Measurements from ENCODE around the gene AMBP.

The AMBP gene

GRCh38 chr9:114124138-114124537 is 46.0 kb upstream of the AMBP start (continued):
- TF ChIP-seq ZNF670 (tag by site-specific recombination; IDR thresholded peaks at IDR 0.05; ENCODE audit: low read depth) (no peak), GLIS1 (tag by site-specific recombination; IDR thresholded peaks at IDR 0.05) (no peak), RBAK (tag by site-specific recombination; IDR thresholded peaks at IDR 0.05) (no peak)

- CTCF ChIA-PET: interaction anchor here (0.6 to 1.2 kb wide), 4 partner anchors 15 to 81 kb away, joined by 3 to 5 read pairs (median 4); no protein-coding TSS in a partner anchor
- no peaks in the 10 kb centered on the region for H3K4me1 ChIP-seq (ENCODE audit: control insufficient read depth, insufficient read depth, low read length)
- no peak overlapping the region for H3K4me3 ChIP-seq (ENCODE audit: low read depth, low read length)
- H3K27ac ChIP-seq (ENCODE audit: extremely low read depth, low read depth, low read length): no peak overlapping the region
- H3K9me3 ChIP-seq (ENCODE audit: control insufficient read depth, insufficient read depth, low read depth, low read length): no peaks in the 10 kb centered on the region
- H3K36me3 ChIP-seq (ENCODE audit: control insufficient read depth in 2 of 2, insufficient read depth in 1 of 2, low read length in 2 of 2): no peaks in the 10 kb centered on the region
- TF ChIP-seq ZNF544 (tag by site-specific recombination; IDR thresholded peaks at IDR 0.05): no peak
- TF ChIP-seq ZNF10 (tag by site-specific recombination; IDR thresholded peaks at IDR 0.05): no peak
- no peak for TF ChIP-seq ZBTB1 (tag by site-specific recombination; IDR thresholded peaks at IDR 0.05)
- TF ChIP-seq SETDB1 (IDR thresholded peaks at IDR 0.05; ENCODE audit: insufficient read length, low read length): no peak
- POLR2A ChIA-PET: no interaction called here
Observed at GRCh38 chr9:114123031-114123977, 45.2 kb upstream of the AMBP start.

GRCh38 chr9:114122136-114123027 is 44.3 kb upstream of the AMBP start:
- POLR2A ChIA-PET: no interaction called here
- no peak for TF ChIP-seq ZNF530 (tag by site-specific recombination; IDR thresholded peaks at IDR 0.05; ENCODE audit: low read depth)
- no peak for TF ChIP-seq BCL11A (tag by site-specific recombination; IDR thresholded peaks at IDR 0.05; ENCODE audit: low read depth)
- TF ChIP-seq ZNF169 (tag by site-specific recombination; IDR thresholded peaks at IDR 0.05): no peak
- TF ChIP-seq ZBTB20 (tag by site-specific recombination; IDR thresholded peaks at IDR 0.05): no peak
- Histone ChIP-seq H3K36me3 (ENCODE audit: control insufficient read depth in 2 of 2, insufficient read depth in 1 of 2, low read length in 2 of 2) (no peaks in the 10 kb centered on the region), H3K4me1 (ENCODE audit: control insufficient read depth, insufficient read depth, low read length) (no peaks in the 10 kb centered on the region), H3K9me3 (ENCODE audit: control insufficient read depth, insufficient read depth, low read depth, low read length) (no peaks in the 10 kb centered on the region), H3K27ac (ENCODE audit: extremely low read depth, low read depth, low read length) (no peak overlapping the region), H3K4me3 (ENCODE audit: low read depth, low read length) (no peak overlapping the region)
- CTCF ChIA-PET: interaction anchor here (0.6 to 1.2 kb wide), 5 partner anchors 14 to 82 kb away, joined by 3 to 7 read pairs (median 4); no protein-coding TSS in a partner anchor

- Histone ChIP-seq H3K4me1 (ENCODE audit: control insufficient read depth, insufficient read depth, low read length) (no peaks in the 10 kb centered on the region), H3K27ac (ENCODE audit: extremely low read depth, low read depth, low read length) (no peak overlapping the region), H3K9me3 (ENCODE audit: control insufficient read depth, insufficient read depth, low read depth, low read length) (no peaks in the 10 kb centered on the region), H3K4me3 (ENCODE audit: low read depth, low read length) (no peak overlapping the region), H3K36me3 (ENCODE audit: control insufficient read depth in 2 of 2, insufficient read depth in 1 of 2, low read length in 2 of 2) (no peaks in the 10 kb centered on the region)
- POLR2A ChIA-PET: no interaction called here
- TF ChIP-seq ZNF416 (tag by site-specific recombination; IDR thresholded peaks at IDR 0.05) (no peak), EGR2 (tag by site-specific recombination; IDR thresholded peaks at IDR 0.05; ENCODE audit: low read depth) (peak; percentile 65; the same call in 1 of the 2 replicates), ZFHX2 (tag by site-specific recombination; conservative IDR thresholded peaks at IDR 0.05) (peak; percentile 61; the same call in 1 of the 2 replicates)
- CTCF ChIA-PET: interaction anchor here (0.6 to 1.2 kb wide), 4 partner anchors 13 to 38 kb away, joined by 3 to 7 read pairs (median 4); no protein-coding TSS in a partner anchor
Observed at GRCh38 chr9:114121227-114122135, 43.4 kb upstream of the AMBP start.
